BLaER1 treated with 17β-estradiol and CSF1 and Interleukin-3, amounts not matched to agents 10 nM and 100 nM (cell line): ENCODE data around the gene IREB2.
"Not testable (repeated sequence)": the region's sequence is repeated elsewhere in the genome, so short reads cannot be mapped to it uniquely, and the experiment has no call there.

Source experiments
- H3K27ac ChIP-seq, 11 experiments: shearing (Covaris generic); formaldehyde crosslinking; 2 replicates each; pipeline ENCODE4 v1.8.1; 2022
- H3K27me3 ChIP-seq, 11 experiments: shearing (Covaris generic); formaldehyde crosslinking; 2 replicates each; pipeline ENCODE4 v1.8.1; 2022
- H3K36me3 ChIP-seq, 11 experiments: shearing (Covaris generic); formaldehyde crosslinking; 2 replicates each; pipeline ENCODE4 v1.8.1; 2022
- H3K4me1 ChIP-seq, 10 experiments: shearing (Covaris generic); formaldehyde crosslinking; 2 replicates each; pipeline ENCODE4 v1.8.1; 2022
- H3K4me2 ChIP-seq, 11 experiments: shearing (Covaris generic); formaldehyde crosslinking; 2 replicates each; pipeline ENCODE4 v1.8.1; 2022
- H3K4me3 ChIP-seq, 10 experiments: shearing (Covaris generic); formaldehyde crosslinking; 2 replicates each; pipeline ENCODE4 v1.8.1; 2022
- H3K9ac ChIP-seq, 11 experiments: shearing (Covaris generic); formaldehyde crosslinking; 2 replicates each; pipeline ENCODE4 v1.8.1; 2022
- H3K9me3 ChIP-seq, 11 experiments: shearing (Covaris generic); formaldehyde crosslinking; replicated peaks in 1 of 11; 2 replicates each; pipeline ENCODE4 v1.8.1; 2022
- H4K20me1 ChIP-seq, 11 experiments: shearing (Covaris generic); formaldehyde crosslinking; 2 replicates each; pipeline ENCODE4 v1.8.1; 2022
- Cebpa-rat ChIP-seq, 11 experiments: shearing (Covaris generic); IDR thresholded peaks; 2 replicates each; pipeline ENCODE4 v1.8.1; 2022

The IREB2 gene

DNA sequence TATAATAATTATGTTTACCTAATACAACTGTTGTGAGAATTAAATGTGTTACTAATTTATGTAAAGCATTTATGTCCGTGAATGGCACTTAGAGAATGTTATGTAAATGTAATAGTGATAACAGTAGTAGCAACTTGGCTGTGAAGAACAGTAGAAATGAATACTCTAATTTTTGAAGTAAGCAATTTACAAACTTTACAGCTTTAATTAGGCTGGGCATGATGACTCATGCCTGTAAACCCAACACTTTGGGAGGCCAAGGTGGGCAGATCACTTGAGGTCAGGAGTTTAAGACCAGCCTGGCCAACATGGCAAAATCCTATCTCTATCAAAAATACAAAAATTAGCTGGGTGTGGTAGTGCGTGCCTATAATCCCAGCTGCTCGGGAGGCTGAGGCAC, 33.9 kb upstream of the IREB2 start:
- Histone ChIP-seq H3K4me2 (no peak overlapping the region), H3K27ac (no peak overlapping the region), H3K27me3 (no peaks in the 10 kb centered on the region), H4K20me1 (no peaks in the 10 kb centered on the region), H3K4me3 (no peak overlapping the region), H3K4me1 (peaks cover 0 to 7% (median 0%) of the 10 kb centered on the region in 10 experiments; a peak in 3 of 20 replicates), H3K9ac (no peak overlapping the region), H3K9me3 (peaks cover 0 to 17% (median 13%) of the 10 kb centered on the region in 11 experiments; a peak in 14 of 22 replicates), H3K36me3 (no peaks in the 10 kb centered on the region)
- no peak for TF ChIP-seq Cebpa-rat (IDR thresholded peaks at IDR 0.05)

DNA sequence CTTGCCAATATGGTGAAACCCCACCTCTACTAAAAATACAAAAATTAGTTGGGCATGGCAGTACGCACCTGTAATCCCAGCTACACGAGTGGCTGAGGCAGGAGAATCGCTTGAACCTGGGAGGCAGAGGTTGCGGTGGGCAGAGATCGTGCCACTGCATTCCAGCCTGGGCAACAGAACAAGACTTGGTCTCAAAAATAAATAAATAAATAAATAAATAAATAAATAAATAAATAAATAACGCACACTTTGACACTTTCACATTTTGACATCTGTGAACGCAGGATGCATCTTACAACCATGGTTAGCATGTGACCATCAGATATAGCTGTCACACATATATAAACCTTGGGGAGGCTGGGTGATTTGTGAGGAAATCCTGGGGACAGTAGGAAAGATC, 33.2 kb upstream of the IREB2 start:
- not testable (repeated sequence) for H3K9ac ChIP-seq, H3K27ac ChIP-seq, H3K4me2 ChIP-seq, H3K27me3 ChIP-seq, H3K36me3 ChIP-seq, H3K4me1 ChIP-seq, H4K20me1 ChIP-seq, H3K4me3 ChIP-seq
- H3K9me3 ChIP-seq = peaks cover 0 to 17% (median 13%) of the 10 kb centered on the region in 11 experiments; a peak in 14 of 22 replicates

DNA sequence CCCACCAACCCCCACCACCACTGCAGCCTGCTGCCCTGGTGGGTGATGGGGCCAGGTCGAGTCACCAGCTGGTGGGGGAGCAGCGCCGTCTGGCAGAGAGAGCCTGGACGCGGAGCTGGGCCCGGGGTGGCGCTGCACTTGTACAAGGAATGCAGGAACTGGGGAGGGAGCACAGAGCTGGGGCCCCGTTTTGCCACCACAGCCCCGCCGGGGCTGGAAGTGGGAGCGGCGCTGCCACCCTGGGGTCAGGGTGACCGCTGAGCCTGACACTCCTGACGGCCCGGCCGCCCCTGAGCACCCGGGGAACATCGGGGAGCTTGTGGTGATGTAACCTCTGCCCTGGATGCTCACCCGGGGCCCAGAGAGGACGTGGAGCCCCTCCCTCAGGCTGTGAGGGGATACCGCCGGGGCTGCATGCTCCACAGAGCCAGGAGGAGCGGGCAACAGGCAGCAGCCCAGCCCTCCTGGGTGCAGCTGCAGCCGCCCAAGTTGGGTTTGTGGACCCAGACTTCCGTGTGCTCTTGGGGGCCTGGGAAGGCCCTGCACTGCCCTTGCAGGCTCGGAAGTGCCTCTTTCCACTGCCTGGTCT, 32.6 kb upstream of the IREB2 start:
- H3K4me1 ChIP-seq = no peaks in the 10 kb centered on the region
- H3K4me2 ChIP-seq = no peak overlapping the region
- no peak overlapping the region for H3K4me3 ChIP-seq
- H3K27ac ChIP-seq = no peak overlapping the region
- H3K9ac ChIP-seq = no peak overlapping the region
- no peak for TF ChIP-seq Cebpa-rat (IDR thresholded peaks at IDR 0.05)
- no peaks in the 10 kb centered on the region for H3K36me3 ChIP-seq
- H3K27me3 ChIP-seq = no peaks in the 10 kb centered on the region
- H3K9me3 ChIP-seq = peaks cover 0 to 17% (median 13%) of the 10 kb centered on the region in 11 experiments; a peak in 14 of 22 replicates
- no peaks in the 10 kb centered on the region for H4K20me1 ChIP-seq

DNA sequence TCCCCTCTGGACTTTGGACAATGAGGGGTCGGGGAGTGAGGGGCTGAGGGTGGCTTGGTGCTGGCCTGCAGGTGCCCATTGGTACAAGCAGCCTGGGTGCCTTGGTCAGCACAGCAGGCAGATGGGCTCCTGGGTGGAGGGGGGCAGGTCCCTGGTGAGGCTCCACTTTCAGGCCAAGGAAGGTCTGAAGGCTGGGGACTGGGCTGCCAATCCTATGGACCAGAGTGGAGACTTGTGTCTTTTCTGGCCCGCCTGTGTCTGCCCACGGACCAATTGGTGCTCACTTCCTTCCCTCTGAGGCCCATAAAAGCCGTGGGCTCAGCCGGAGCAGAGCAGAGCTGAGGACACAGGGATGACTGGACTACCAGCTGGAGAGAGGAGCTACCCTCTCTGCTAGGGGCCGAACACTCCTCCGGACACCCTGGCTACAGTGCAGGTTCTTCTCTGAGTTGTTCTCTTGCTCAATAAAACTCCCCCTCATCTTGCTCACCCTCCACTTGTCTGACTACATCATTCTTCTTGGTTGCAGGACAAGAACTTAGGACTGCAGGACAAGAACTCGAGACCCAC, 31.9 kb upstream of the IREB2 start:
- no peak overlapping the region for H3K27ac ChIP-seq
- no peaks in the 10 kb centered on the region for H4K20me1 ChIP-seq
- no peaks in the 10 kb centered on the region for H3K27me3 ChIP-seq
- no peak for TF ChIP-seq Cebpa-rat (IDR thresholded peaks at IDR 0.05)
- no peak overlapping the region for H3K4me2 ChIP-seq
- H3K36me3 ChIP-seq = no peaks in the 10 kb centered on the region
- H3K9me3 ChIP-seq = peaks cover 0 to 17% (median 13%) of the 10 kb centered on the region in 11 experiments; a peak in 14 of 22 replicates
- H3K4me3 ChIP-seq = no peak overlapping the region
- no peak overlapping the region for H3K9ac ChIP-seq
- no peaks in the 10 kb centered on the region for H3K4me1 ChIP-seq

DNA sequence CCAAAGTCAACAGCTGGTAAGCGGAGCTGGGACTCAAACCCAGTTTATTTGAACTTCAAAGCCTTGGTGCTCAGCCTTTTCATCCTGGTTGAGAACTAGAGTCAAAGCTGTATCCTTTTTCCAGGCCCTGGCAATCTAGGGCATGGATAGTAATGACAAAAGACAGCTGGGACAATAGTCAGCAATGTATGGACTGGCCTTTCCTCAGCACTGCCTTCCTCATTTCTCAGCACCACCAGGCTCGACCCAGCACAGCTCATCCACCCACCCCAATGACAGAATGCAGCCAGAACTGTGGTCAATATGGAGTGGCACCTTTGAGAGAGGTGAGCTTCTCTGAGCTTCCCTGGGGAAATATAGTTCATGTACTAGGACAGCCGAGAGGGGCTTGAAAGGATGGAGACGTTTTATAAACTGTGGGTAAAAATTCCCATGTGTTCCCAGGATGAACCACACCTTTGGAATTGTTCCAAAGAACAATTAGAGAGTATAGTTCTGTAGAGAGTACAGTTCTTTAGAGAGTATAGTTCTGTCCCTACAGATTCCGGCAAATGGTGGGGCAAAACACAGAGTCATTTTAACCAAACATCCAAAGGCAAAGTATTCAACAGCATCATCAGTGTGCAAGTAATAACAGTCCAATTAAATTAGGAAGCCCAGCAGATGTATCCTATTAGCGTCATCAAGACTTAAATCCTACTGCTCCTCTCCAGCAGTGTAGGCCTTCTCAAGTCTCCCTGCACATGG, 30.2 kb upstream of the IREB2 start:
- H3K9ac ChIP-seq = no peak overlapping the region
- H3K27ac ChIP-seq = no peak overlapping the region
- H3K36me3 ChIP-seq = no peaks in the 10 kb centered on the region
- no peaks in the 10 kb centered on the region for H4K20me1 ChIP-seq
- H3K9me3 ChIP-seq = peaks cover 0 to 17% (median 13%) of the 10 kb centered on the region in 11 experiments; a peak in 14 of 22 replicates
- no peaks in the 10 kb centered on the region for H3K27me3 ChIP-seq
- no peak for TF ChIP-seq Cebpa-rat (IDR thresholded peaks at IDR 0.05)
- no peak overlapping the region for H3K4me2 ChIP-seq
- no peaks in the 10 kb centered on the region for H3K4me1 ChIP-seq
- H3K4me3 ChIP-seq = no peak overlapping the region

DNA sequence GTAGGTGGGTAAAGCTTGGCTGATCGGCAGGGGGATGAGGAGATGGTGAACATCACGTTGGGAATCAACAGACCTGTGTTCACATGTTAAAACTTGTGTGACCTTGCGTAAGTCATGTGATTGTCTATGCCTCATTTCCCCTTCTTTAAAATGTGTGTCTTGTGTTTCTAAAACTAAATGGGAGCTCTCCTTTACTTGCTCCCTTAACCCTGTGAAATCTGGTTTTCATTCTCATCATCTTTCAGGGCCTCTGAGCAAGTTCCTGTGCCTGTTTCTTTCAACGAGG, 29.7 kb upstream of the IREB2 start:
- Histone ChIP-seq H3K27ac (no peak overlapping the region), H3K27me3 (no peaks in the 10 kb centered on the region), H4K20me1 (no peaks in the 10 kb centered on the region), H3K9ac (no peak overlapping the region), H3K4me1 (no peaks in the 10 kb centered on the region), H3K4me3 (no peak overlapping the region), H3K36me3 (no peaks in the 10 kb centered on the region), H3K9me3 (peaks cover 0 to 17% (median 13%) of the 10 kb centered on the region in 11 experiments; a peak in 14 of 22 replicates), H3K4me2 (no peak overlapping the region)
- TF ChIP-seq Cebpa-rat (IDR thresholded peaks at IDR 0.05) = no peak

DNA sequence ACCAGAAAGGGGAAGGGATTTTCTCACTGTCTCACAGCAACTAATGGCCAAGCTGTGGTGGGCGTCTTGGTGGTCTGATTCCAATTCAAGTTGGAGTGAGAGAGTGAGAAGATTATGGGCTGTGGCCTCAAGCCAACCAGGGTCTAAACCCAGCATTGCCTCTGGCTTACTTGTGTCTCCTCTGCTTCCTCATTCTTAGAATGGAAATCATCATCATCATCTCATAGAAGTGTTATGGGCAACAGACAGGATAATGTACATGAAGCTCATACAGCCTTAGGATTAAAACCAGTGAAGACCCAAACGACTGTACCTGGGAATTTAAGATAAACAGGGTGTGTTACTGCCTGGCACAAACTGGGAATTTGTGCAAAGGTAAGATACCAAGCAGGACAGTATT, 29.1 kb upstream of the IREB2 start:
- no peak overlapping the region for H3K27ac ChIP-seq

DNA sequence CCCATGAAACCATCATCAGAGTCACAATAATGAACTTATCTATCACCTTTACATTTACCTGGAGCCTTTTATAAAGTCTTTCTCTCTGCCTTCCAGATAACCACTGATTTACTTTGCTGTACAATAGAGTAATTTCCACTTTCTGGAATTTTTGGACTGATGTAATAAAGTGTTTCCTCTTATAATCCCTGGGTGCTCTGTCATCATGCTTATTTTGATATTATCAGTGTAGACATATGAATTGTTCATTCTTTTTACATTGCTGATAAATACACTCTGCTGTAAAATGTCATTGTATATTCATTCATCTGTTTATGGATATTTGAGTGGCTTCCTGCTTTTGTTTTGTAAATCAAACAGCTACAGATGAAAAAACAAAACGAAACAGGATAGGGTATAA, 27.0 kb upstream of the IREB2 start:
- Histone ChIP-seq H3K4me2 (no peak overlapping the region), H3K9me3 (peaks cover 0 to 7% (median 4%) of the 10 kb centered on the region in 11 experiments; a peak in 13 of 22 replicates), H4K20me1 (no peaks in the 10 kb centered on the region), H3K9ac (no peak overlapping the region), H3K36me3 (no peaks in the 10 kb centered on the region), H3K27ac (no peak overlapping the region), H3K27me3 (no peaks in the 10 kb centered on the region), H3K4me3 (no peak overlapping the region), H3K4me1 (no peaks in the 10 kb centered on the region)
- TF ChIP-seq Cebpa-rat (IDR thresholded peaks at IDR 0.05) = no peak

More for the DNA sequence above, 29.1 kb upstream of the IREB2 start:
- no peaks in the 10 kb centered on the region for H3K36me3 ChIP-seq
- H3K4me3 ChIP-seq = no peak overlapping the region
- no peaks in the 10 kb centered on the region for H3K27me3 ChIP-seq
- H3K9me3 ChIP-seq = peaks cover 0 to 17% (median 13%) of the 10 kb centered on the region in 11 experiments; a peak in 14 of 22 replicates
- no peak overlapping the region for H3K9ac ChIP-seq
- H3K4me1 ChIP-seq = no peaks in the 10 kb centered on the region
- TF ChIP-seq Cebpa-rat (IDR thresholded peaks at IDR 0.05) = no peak
- H4K20me1 ChIP-seq = no peaks in the 10 kb centered on the region
- H3K4me2 ChIP-seq = no peak overlapping the region

DNA sequence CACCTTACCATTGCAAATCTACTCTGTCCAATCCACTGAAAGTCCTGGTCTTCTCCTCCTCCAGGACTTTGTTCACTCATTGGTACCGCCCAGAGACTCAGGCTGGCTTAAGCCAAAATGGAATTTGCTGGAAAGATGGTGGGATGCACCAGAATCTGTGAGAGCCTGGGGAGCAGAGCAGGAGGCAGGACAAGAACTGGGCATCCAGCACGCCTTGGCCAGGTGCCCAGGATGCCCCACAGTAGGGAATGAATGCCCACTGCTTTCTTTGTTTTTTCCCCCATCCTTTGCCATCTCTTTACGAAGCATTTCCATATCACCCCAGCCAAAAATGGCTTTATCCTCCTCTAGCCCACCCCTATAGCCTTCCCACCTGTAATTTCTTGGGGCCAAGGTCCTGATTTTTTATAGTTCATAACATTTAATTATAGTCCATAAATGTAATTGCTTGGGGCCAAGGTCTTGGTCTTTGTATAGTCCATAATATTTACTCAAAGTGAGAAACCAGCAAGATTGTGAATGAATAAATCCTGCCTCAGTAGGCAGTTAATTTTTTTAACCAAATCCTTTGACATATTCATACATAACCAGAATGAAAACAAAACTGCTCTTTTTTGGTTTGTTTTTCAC, 23.3 kb upstream of the IREB2 start:
- Histone ChIP-seq H3K4me3 (no peak overlapping the region), H3K36me3 (no peaks in the 10 kb centered on the region), H3K9me3 (no peaks in the 10 kb centered on the region), H3K9ac (no peak overlapping the region), H3K4me1 (no peaks in the 10 kb centered on the region), H3K27me3 (no peaks in the 10 kb centered on the region), H3K4me2 (no peak overlapping the region), H4K20me1 (no peaks in the 10 kb centered on the region), H3K27ac (no peak overlapping the region)
- TF ChIP-seq Cebpa-rat (IDR thresholded peaks at IDR 0.05) = no peak
